Panc1 (cell line): ENCODE measurements around the gene FCHSD2. TPM values are rescaled to one million over a fixed set of nuclear protein-coding genes. Genes with fewer than 3 reads are reported as not detected.

Source experiments
- ATAC-seq: fragments of 200-7000 bp; cut with Tn5 transposase; 2 replicates; pipeline ENCODE4 v1.9.1; 2020; ENCODE audit warnings: mild to moderate bottlenecking, moderate library complexity
- BruUV-seq: library from RNA; stranded (reverse); fragments of 400-500 nt; replicated peaks from 2 replicates; lab custom pipeline; 2021; lab: Mats Ljungman, UMichigan
- CTCF ChIA-PET: fragments of 300-600 bp; sonication (Branson Sonifier 250); formaldehyde crosslinking; loops from one replicate; lab custom pipeline; 2022; ENCODE audit warnings: antibody characterized with exemption; lab: Charles Lee
- POLR2A ChIA-PET: fragments of 300-600 bp; sonication (Branson Sonifier 250); formaldehyde crosslinking; loops from one replicate; lab custom pipeline; 2022; ENCODE audit warnings: antibody characterized with exemption; lab: Charles Lee
- DNase-seq: peaks from one replicate; pipeline ENCODE4 v3.0.0-alpha.2; 2010; ENCODE audit warnings: low read depth, low spot score
- H3K27ac ChIP-seq: 2 replicates; pipeline ENCODE4 v1.5.1; 2011; ENCODE audit warnings: mild to moderate bottlenecking, low read length, inconsistent platforms
- H3K27me3 ChIP-seq: fragments of 200-500 bp; sonication (Bioruptor generic); 2 replicates; pipeline ENCODE4 v1.6.0; 2014; ENCODE audit warnings: low read length, inconsistent platforms; ENCODE audit not compliant: control insufficient read depth, insufficient read depth
- H3K36me3 ChIP-seq: fragments of 200-500 bp; sonication (Bioruptor generic); 2 replicates; pipeline ENCODE4 v1.5.1; 2014; ENCODE audit warnings: inconsistent platforms, mild to moderate bottlenecking, low read length, moderate library complexity; ENCODE audit not compliant: control insufficient read depth, insufficient read depth
- H3K4me1 ChIP-seq: 2 replicates; pipeline ENCODE4 v1.5.1; 2011; ENCODE audit warnings: inconsistent platforms, mild to moderate bottlenecking, low read length, moderate library complexity; ENCODE audit not compliant: control insufficient read depth, insufficient read depth
- H3K4me3 ChIP-seq, 2 experiments: 2 replicates each; pipeline ENCODE4 v1.5.1; 2011 to 2012; ENCODE audit warnings: low read depth in 2 of 2, low read length in 2 of 2, mild to moderate bottlenecking in 2 of 2, inconsistent platforms in 1 of 2, moderate library complexity in 1 of 2
- H3K9me3 ChIP-seq: fragments of 200-500 bp; sonication (Bioruptor generic); 2 replicates; pipeline ENCODE4 v1.5.1; 2014; ENCODE audit warnings: low read depth, mild to moderate bottlenecking, inconsistent platforms, low read length, moderate library complexity; ENCODE audit not compliant: control insufficient read depth, insufficient read depth
- CTCF ChIP-seq: fragments of 450-650 bp; IDR thresholded peaks from 2 replicates; pipeline ENCODE4 v1.5.1; 2017; ENCODE audit warnings: mild to moderate bottlenecking
- POLR2AphosphoS5 ChIP-seq: IDR thresholded peaks from 2 replicates; pipeline ENCODE4 v1.6.1; 2012; ENCODE audit warnings: mild to moderate bottlenecking, low read depth, low read length, moderate library complexity
- REST ChIP-seq, 2 experiments: IDR thresholded peaks; 2 replicates each; pipeline ENCODE4 v1.6.1; 2011 to 2012; ENCODE audit warnings: low read depth in 2 of 2, control low read depth in 1 of 2, low read length in 1 of 2, mild to moderate bottlenecking in 1 of 2, moderate library complexity in 1 of 2; ENCODE audit not compliant: insufficient read depth in 1 of 2
- SIN3A ChIP-seq: IDR thresholded peaks from 2 replicates; pipeline ENCODE4 v1.6.1; 2012; ENCODE audit warnings: low read depth, mild to moderate bottlenecking, low read length, moderate library complexity, borderline replicate concordance; ENCODE audit not compliant: insufficient read depth
- TCF7L2 ChIP-seq: IDR thresholded peaks from 2 replicates; pipeline ENCODE4 v1.6.1; 2011; ENCODE audit warnings: mild to moderate bottlenecking, low read depth, low read length, inconsistent platforms
- in situ Hi-C: cut with HindIII; loops from 2 replicates; pipeline ENCODE4 v1.10.0; 2016; ENCODE audit warnings: low sequenced_read_pairs, low pct_unique_long_range_greater_than_20kb
- intact Hi-C: fragments of 100-400 bp; cut with micrococcal nuclease; formaldehyde crosslinking; loops from one replicate; pipeline ENCODE4 v1.10.0; 2022; ENCODE audit not compliant: unreplicated experiment
- total RNA-seq: library from RNA; stranded (reverse); gene quantifications from one replicate; pipeline ENCODE4 v1.2.1, GENCODE V29; 2021; ENCODE audit not compliant: unreplicated experiment

Gene FCHSD2
- total RNA-seq, 1 experiment from 2014 or later: 31.8 TPM

GRCh38 chr11:72886619-72887018, 255.5 kb downstream of the FCHSD2 start:
- H3K4me3 ChIP-seq: no peak overlapping the region
- in situ Hi-C loops: no loop called here
- intact Hi-C loops: no loop called here
- POLR2A ChIA-PET: no interaction called here
- no peak for TF ChIP-seq REST (IDR thresholded peaks at IDR 0.05; ENCODE audit: insufficient read depth in 1 of 2, low read depth in 2 of 2, low read length in 1 of 2)
- no peak for TF ChIP-seq CTCF
- TF ChIP-seq SIN3A: no peak
- TF ChIP-seq TCF7L2: no peak
- TF ChIP-seq POLR2AphosphoS5: no peak
- ATAC-seq: no peak
- no peak for DNase-seq
- CTCF ChIA-PET: no interaction called here
- H3K27me3 ChIP-seq: no peaks in the 10 kb centered on the region
- H3K9me3 ChIP-seq: no peaks in the 10 kb centered on the region
- H3K36me3 ChIP-seq: no peaks in the 10 kb centered on the region
- no peaks in the 10 kb centered on the region for H3K4me1 ChIP-seq
- no peak overlapping the region for H3K27ac ChIP-seq
- no TSS peak for BruUV-seq

- H3K9me3 ChIP-seq: no peaks in the 10 kb centered on the region
- no peak for DNase-seq
- TF ChIP-seq POLR2AphosphoS5 (no peak), TCF7L2 (no peak), SIN3A (no peak), CTCF (no peak), REST (IDR thresholded peaks at IDR 0.05; ENCODE audit: insufficient read depth in 1 of 2, low read depth in 2 of 2, low read length in 1 of 2) (no peak)
- no peaks in the 10 kb centered on the region for H3K4me1 ChIP-seq
- POLR2A ChIA-PET: no interaction called here
- ATAC-seq: no peak
- no peak overlapping the region for H3K27ac ChIP-seq
- in situ Hi-C loops: no loop called here
- H3K36me3 ChIP-seq: no peaks in the 10 kb centered on the region
- CTCF ChIA-PET: no interaction called here
- no peaks in the 10 kb centered on the region for H3K27me3 ChIP-seq
- H3K4me3 ChIP-seq: no peak overlapping the region
- intact Hi-C loops: no loop called here
- BruUV-seq: no TSS peak
Observed at GRCh38 chr11:72885749-72886609, 256.1 kb downstream of the FCHSD2 start.
